GM12865 (cell line): ENCODE results near the gene GPR107.

Source experiments
- DNase-seq: peaks from one replicate; pipeline ENCODE4 v3.0.0; 2010; ENCODE audit warnings: low read depth
- H3K4me3 ChIP-seq: 2 replicates; pipeline ENCODE4 v1.5.1; 2011; ENCODE audit warnings: mild to moderate bottlenecking, low read depth, low read length, control low read depth
- TF ChIP-seq, protein P1 (sequence below): IDR thresholded peaks from 2 replicates; pipeline ENCODE4 v1.5.1; 2011; ENCODE audit warnings: low read length, control low read depth, low read depth, inconsistent platforms; ENCODE audit not compliant: insufficient read depth; ENCODE audit errors: missing control alignments

The GPR107 gene

DNA sequence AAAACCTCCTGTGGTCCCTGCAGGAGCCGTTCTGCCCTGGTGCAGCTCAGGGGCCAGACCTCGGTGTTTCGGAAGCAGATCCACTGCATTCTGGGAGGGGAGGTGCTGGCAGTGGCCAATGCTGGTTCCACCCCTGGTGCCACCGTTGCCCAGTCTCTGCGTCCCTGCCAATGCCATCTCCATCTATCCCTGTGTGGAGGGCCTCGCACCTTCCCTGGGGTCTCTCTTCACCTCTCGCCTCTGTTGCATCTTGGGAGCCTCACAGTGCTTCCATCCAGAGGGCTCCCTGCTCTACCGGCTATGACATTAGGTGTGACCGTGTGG is 133.8 kb downstream of the GPR107 start:
- TF ChIP-seq, protein P1, sequence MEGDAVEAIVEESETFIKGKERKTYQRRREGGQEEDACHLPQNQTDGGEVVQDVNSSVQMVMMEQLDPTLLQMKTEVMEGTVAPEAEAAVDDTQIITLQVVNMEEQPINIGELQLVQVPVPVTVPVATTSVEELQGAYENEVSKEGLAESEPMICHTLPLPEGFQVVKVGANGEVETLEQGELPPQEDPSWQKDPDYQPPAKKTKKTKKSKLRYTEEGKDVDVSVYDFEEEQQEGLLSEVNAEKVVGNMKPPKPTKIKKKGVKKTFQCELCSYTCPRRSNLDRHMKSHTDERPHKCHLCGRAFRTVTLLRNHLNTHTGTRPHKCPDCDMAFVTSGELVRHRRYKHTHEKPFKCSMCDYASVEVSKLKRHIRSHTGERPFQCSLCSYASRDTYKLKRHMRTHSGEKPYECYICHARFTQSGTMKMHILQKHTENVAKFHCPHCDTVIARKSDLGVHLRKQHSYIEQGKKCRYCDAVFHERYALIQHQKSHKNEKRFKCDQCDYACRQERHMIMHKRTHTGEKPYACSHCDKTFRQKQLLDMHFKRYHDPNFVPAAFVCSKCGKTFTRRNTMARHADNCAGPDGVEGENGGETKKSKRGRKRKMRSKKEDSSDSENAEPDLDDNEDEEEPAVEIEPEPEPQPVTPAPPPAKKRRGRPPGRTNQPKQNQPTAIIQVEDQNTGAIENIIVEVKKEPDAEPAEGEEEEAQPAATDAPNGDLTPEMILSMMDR: no peak
- H3K4me3 ChIP-seq: no peak overlapping the region
- no peak for DNase-seq

DNA sequence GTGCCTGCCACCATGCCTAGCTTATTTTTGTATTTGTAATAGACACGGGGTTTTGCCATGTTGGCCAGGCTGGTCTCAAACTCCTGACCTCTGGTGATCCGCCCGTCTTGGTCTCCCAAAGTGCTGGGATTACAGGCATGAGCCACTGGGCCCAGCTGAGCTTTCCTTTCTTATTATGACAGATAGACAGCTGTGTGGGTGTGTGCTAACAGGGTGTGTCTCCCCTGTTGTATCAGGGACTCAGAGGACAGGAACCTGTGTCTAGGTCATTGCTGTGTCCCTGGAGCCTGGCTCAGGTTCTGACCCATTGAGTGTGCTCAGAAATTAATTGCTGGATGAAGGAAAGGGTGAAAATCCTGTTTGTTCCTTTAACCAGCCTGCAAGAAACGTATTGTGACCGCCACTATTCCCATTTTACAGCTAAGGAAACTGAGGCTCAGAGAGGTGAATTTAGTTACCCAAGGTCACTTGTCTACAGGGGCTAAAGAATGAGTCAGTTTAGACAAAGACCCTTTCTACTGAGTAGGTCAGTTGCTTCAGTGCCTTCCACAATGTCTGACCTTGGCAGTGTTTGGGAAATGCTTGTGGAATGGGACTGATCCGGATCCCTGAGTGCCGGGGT is 135.3 kb downstream of the GPR107 start:
- no peak for DNase-seq
- TF ChIP-seq, protein P1: no peak
- H3K4me3 ChIP-seq: no peak overlapping the region
